NCI-H1417 (cell line): Measurements from ENCODE around the gene SLC27A1.
"Not testable (repeated sequence)": the region's sequence is repeated elsewhere in the genome, so short reads cannot be mapped to it uniquely, and the experiment has no call there.

Experiments
- DNase-seq, 3 experiments: peaks; one replicate each; lab custom pipeline; 2025; lab: John Stamatoyannopoulos, UW

The SLC27A1 gene

GRCh38 chr19:17511724-17512573, 41.6 kb downstream of the SLC27A1 start:
- peak; percentile 37 to 95 (median 94) for DNase-seq

GRCh38 chr19:17512574-17512939, 42.2 kb downstream of the SLC27A1 start:
- no peak for DNase-seq

GRCh38 chr19:17515408-17516149, 45.3 kb downstream of the SLC27A1 start:
- DNase-seq = no peak

- DNase-seq = no peak
These were observed 47.6 kb downstream of the SLC27A1 start for GRCh38 chr19:17517898-17518297.

- not testable (repeated sequence) for DNase-seq
These were observed 48.3 kb downstream of the SLC27A1 start for GRCh38 chr19:17518654-17519053.

GRCh38 chr19:17519967-17520366, 49.6 kb downstream of the SLC27A1 start:
- DNase-seq = no peak

GRCh38 chr19:17520865-17521264, 50.5 kb downstream of the SLC27A1 start:
- no peak for DNase-seq

- no peak for DNase-seq
These were observed 52.9 kb downstream of the SLC27A1 start for GRCh38 chr19:17522988-17523872.

- DNase-seq = no peak
These were observed 54.3 kb downstream of the SLC27A1 start for GRCh38 chr19:17524651-17525050.

GRCh38 chr19:17525141-17525540, 54.8 kb downstream of the SLC27A1 start:
- DNase-seq = no peak

- peak in 2 of 3 experiments; percentile 3 to 4 for DNase-seq
These were observed 56.6 kb downstream of the SLC27A1 start for GRCh38 chr19:17526922-17527321.

- DNase-seq = no peak
These were observed 57.0 kb downstream of the SLC27A1 start for GRCh38 chr19:17527326-17527725.

GRCh38 chr19:17528610-17529009, 58.3 kb downstream of the SLC27A1 start:
- no peak for DNase-seq

GRCh38 chr19:17529239-17530158, 59.2 kb downstream of the SLC27A1 start:
- DNase-seq = no peak

GRCh38 chr19:17530586-17530985, 60.3 kb downstream of the SLC27A1 start:
- DNase-seq = peak in 2 of 3 experiments; percentile 78 to 92

GRCh38 chr19:17532116-17532515, 61.8 kb downstream of the SLC27A1 start:
- no peak for DNase-seq

GRCh38 chr19:17532557-17532956, 62.2 kb downstream of the SLC27A1 start:
- no peak for DNase-seq

- DNase-seq = no peak
These were observed 64.4 kb downstream of the SLC27A1 start for GRCh38 chr19:17534767-17535166.

GRCh38 chr19:17536955-17537354, 66.6 kb downstream of the SLC27A1 start:
- DNase-seq = no peak

- DNase-seq = peak in 2 of 3 experiments; percentile 53 to 65
These were observed 68.4 kb downstream of the SLC27A1 start for GRCh38 chr19:17538684-17539237.
